Testis (tissue), 2 donors: ENCODE results near the gene TNK2.

Experiments
- POLR2A ChIP-seq: fragments of 450-650 bp; IDR thresholded peaks from one replicate; pipeline ENCODE4 v1.6.1; 2017; ENCODE audit warnings: antibody characterized with exemption, mild to moderate bottlenecking, moderate library complexity
- TF ChIP-seq, protein P1 (sequence below), 3 experiments: fragments of 450-650 bp in 2 of 3; fragments of 200-600 bp in 1 of 3; sonication (generic) in 1 of 3; IDR thresholded peaks; one replicate each; pipeline ENCODE4 v1.5.1; 2016 to 2019; ENCODE audit warnings: antibody characterized with exemption in 3 of 3, mild to moderate bottlenecking in 2 of 3, moderate library complexity in 1 of 3

DNA sequence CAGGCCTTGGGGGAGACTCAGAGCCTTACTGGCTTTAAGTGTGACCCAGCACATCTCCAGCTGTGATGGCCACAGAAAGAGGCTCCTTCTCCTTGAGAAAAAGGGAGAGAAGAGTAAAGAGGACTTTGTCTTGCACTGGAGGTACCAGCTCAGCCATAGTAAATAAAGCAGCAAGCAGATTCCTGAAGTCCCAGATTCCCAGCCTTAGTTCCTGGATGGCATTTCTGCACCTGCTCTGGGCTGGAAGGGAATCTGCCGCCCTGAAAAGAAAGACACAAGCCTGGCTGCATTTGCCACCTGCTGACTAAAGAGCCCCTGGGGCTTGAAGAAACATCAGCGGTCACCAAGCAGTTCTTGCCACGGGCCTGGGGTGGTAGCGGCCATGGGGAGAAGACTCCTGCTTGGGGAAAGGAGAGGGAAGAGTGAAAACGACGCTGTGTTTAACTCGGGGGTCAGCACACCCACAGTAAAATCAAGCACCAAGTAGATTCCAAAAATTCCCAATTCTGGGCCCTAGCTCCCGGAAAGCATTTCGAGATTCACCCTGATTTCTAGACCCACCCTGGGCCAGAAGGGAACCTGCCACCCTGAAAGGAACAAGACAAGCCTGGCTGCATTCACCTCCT, 24.2 kb upstream of the TNK2 start:
- TF ChIP-seq, protein P1, sequence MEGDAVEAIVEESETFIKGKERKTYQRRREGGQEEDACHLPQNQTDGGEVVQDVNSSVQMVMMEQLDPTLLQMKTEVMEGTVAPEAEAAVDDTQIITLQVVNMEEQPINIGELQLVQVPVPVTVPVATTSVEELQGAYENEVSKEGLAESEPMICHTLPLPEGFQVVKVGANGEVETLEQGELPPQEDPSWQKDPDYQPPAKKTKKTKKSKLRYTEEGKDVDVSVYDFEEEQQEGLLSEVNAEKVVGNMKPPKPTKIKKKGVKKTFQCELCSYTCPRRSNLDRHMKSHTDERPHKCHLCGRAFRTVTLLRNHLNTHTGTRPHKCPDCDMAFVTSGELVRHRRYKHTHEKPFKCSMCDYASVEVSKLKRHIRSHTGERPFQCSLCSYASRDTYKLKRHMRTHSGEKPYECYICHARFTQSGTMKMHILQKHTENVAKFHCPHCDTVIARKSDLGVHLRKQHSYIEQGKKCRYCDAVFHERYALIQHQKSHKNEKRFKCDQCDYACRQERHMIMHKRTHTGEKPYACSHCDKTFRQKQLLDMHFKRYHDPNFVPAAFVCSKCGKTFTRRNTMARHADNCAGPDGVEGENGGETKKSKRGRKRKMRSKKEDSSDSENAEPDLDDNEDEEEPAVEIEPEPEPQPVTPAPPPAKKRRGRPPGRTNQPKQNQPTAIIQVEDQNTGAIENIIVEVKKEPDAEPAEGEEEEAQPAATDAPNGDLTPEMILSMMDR (IDR thresholded peaks at IDR 0.05), result no peak
- no peak for TF ChIP-seq POLR2A
